OCI-LY3 (cell line): ENCODE data around the gene BHLHA15.

Experiments
- H2AFZ ChIP-seq: fragments of 200-600, 300-600 bp; shearing (Covaris generic); 2 replicates; pipeline ENCODE4 v1.6.0; 2014; ENCODE audit warnings: antibody characterized with exemption, low read depth, low read length
- H3K27ac ChIP-seq: fragments of 200-600, 300-600 bp; sonication (generic); 2 replicates; pipeline ENCODE4 v1.5.1; 2014; ENCODE audit warnings: mild to moderate bottlenecking, low read length, moderate library complexity, mixed read lengths
- H3K27me3 ChIP-seq: fragments of 200-600, 300-600 bp; sonication (generic); 2 replicates; pipeline ENCODE4 v1.6.1; 2014; ENCODE audit warnings: low read depth, low read length, mixed read lengths
- H3K36me3 ChIP-seq: fragments of 200-600, 300-600 bp; sonication (generic); replicated peaks from 2 replicates; pipeline ENCODE3; 2014; ENCODE audit warnings: low read depth, low read length, mixed read lengths
- H3K4me1 ChIP-seq: fragments of 300-600, 200-600 bp; sonication (generic); 2 replicates; pipeline ENCODE4 v1.6.1; 2014; ENCODE audit warnings: low read length, mixed read lengths
- H3K4me2 ChIP-seq: fragments of 200-600, 300-600 bp; sonication (generic); 2 replicates; pipeline ENCODE4 v1.6.1; 2014; ENCODE audit warnings: low read length, mixed read lengths
- H3K4me3 ChIP-seq: fragments of 300-600, 200-600 bp; sonication (generic); 2 replicates; pipeline ENCODE4 v1.5.1; 2014; ENCODE audit warnings: antibody characterized with exemption, mild to moderate bottlenecking, low read length, moderate library complexity
- H3K79me2 ChIP-seq: fragments of 300-600, 200-600 bp; shearing (Covaris generic); 2 replicates; pipeline ENCODE4 v1.6.1; 2014; ENCODE audit warnings: mild to moderate bottlenecking, low read length, mixed read lengths
- H3K9ac ChIP-seq: fragments of 300-600, 200-600 bp; shearing (Covaris generic); 2 replicates; pipeline ENCODE4 v1.6.0; 2014; ENCODE audit warnings: mild to moderate bottlenecking, low read length, moderate library complexity
- H3K9me3 ChIP-seq: fragments of 200-600, 300-600 bp; shearing (Covaris generic); 2 replicates; pipeline ENCODE4 v1.6.1; 2014; ENCODE audit warnings: low read length, mixed read lengths; ENCODE audit not compliant: insufficient read depth
- H4K20me1 ChIP-seq: fragments of 200-600, 300-600 bp; sonication (generic); 2 replicates; pipeline ENCODE4 v1.6.1; 2016; ENCODE audit warnings: low read length, mixed read lengths; ENCODE audit not compliant: insufficient read depth
- CTCF ChIP-seq: fragments of 200-600, 300-600 bp; sonication (generic); IDR thresholded peaks from 2 replicates; pipeline ENCODE4 v1.5.1; 2014; ENCODE audit warnings: antibody characterized with exemption, low read length, low read depth
- EZH2phosphoT487 ChIP-seq: fragments of 200-600 bp; shearing (Covaris generic); IDR thresholded peaks from 2 replicates; pipeline ENCODE4 v1.6.1; 2018; ENCODE audit warnings: antibody characterized with exemption, mixed run types, low read depth

Gene BHLHA15

DNA sequence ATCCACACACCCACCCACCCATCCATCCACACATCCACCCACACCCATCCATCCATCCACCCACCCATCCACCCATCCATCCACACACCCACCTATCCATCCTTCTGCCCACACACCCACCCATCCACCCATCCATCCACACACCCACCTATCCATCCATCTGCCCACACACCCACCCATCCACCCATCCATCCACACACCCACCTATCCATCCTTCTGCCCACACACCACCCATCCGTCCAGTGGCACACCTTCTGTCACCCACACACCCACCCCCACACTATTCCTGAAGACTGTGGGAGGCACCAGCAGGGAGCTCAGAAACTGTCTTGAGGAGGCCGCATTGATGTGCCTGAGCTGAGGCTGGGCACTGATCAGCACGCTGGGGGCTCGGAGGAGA is 31.7 kb downstream of the BHLHA15 start:
- Histone ChIP-seq H3K4me1 (no peaks in the 10 kb centered on the region), H3K27ac (no peak overlapping the region), H3K9ac (no peak overlapping the region), H3K4me2 (no peak overlapping the region), H2AFZ (no peak overlapping the region), H3K9me3 (no peaks in the 10 kb centered on the region), H3K79me2 (no peaks in the 10 kb centered on the region), H4K20me1 (no peaks in the 10 kb centered on the region), H3K36me3 (no peaks in the 10 kb centered on the region), H3K4me3 (no peak overlapping the region), H3K27me3 (no peaks in the 10 kb centered on the region)
- TF ChIP-seq CTCF, result no peak
- no peak for TF ChIP-seq EZH2phosphoT487

GRCh38 chr7:98244871-98245270 is 33.6 kb downstream of the BHLHA15 start:
- H3K9ac ChIP-seq, result no peak overlapping the region
- H3K4me3 ChIP-seq, result no peak overlapping the region
- no peaks in the 10 kb centered on the region for H4K20me1 ChIP-seq
- peaks cover 6% of the 10 kb centered on the region; the same call in 1 of the 2 replicates for H3K4me1 ChIP-seq
- no peak overlapping the region for H2AFZ ChIP-seq
- TF ChIP-seq CTCF (no peak), EZH2phosphoT487 (no peak)
- H3K36me3 ChIP-seq, result no peaks in the 10 kb centered on the region
- no peak overlapping the region for H3K4me2 ChIP-seq
- H3K79me2 ChIP-seq, result no peaks in the 10 kb centered on the region
- H3K27ac ChIP-seq, result no peak overlapping the region
- no peaks in the 10 kb centered on the region for H3K9me3 ChIP-seq
- no peaks in the 10 kb centered on the region for H3K27me3 ChIP-seq

DNA sequence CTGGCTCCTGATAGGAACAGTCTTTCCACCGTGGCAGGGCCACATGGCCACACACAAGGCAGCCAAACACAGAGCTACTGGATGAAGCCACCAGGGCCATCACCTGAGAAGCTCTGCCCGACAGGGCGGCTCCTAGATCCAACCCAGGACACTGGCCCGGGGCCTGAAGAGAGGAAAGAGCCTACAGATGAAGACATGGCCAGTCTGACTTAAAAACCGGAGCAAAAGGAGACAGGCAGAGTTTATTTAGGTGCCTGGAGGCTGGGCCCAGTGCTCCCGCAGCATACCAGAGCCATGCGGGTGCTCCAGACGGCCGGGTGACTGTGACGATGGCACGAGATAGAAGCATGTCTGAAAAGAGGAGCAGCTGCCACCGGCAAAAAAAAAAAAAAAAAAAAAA is 36.9 kb downstream of the BHLHA15 start:
- Histone ChIP-seq H3K9ac (no peak overlapping the region), H3K9me3 (no peaks in the 10 kb centered on the region), H4K20me1 (no peaks in the 10 kb centered on the region), H3K79me2 (peaks cover 7% of the 10 kb centered on the region), H3K27me3 (no peaks in the 10 kb centered on the region), H2AFZ (no peak overlapping the region), H3K4me3 (no peak overlapping the region), H3K4me2 (no peak overlapping the region), H3K36me3 (no peaks in the 10 kb centered on the region), H3K27ac (no peak overlapping the region), H3K4me1 (peaks cover 19% of the 10 kb centered on the region)
- TF ChIP-seq CTCF (no peak), EZH2phosphoT487 (no peak)

DNA sequence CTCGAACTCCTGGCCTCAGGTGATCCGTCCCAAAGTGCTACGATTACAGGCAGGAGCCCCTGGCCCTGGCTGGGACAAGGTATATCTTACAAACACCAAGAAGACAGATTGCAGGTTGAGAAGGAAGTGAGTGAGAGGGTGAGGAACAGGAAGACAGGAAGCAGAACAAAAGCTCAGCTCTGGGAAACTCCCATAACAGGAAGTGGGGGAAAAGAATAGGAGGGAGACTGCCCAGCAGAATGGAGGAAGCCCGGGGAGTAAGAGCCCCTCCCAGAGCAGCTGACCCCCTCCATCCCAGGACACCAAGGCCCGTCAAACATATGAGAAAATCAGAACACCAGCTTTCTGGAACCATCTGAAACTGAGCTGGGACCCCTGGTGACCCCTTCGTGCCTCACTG is 37.9 kb downstream of the BHLHA15 start:
- H4K20me1 ChIP-seq, result no peaks in the 10 kb centered on the region
- no peak overlapping the region for H3K4me3 ChIP-seq
- no peaks in the 10 kb centered on the region for H3K36me3 ChIP-seq
- TF ChIP-seq CTCF (no peak), EZH2phosphoT487 (no peak)
- no peak overlapping the region for H3K9ac ChIP-seq
- H3K4me2 ChIP-seq, result peak overlapping the region; percentile 5; the same call in 1 of the 2 replicates
- no peak overlapping the region for H3K27ac ChIP-seq
- H3K9me3 ChIP-seq, result no peaks in the 10 kb centered on the region
- no peaks in the 10 kb centered on the region for H3K27me3 ChIP-seq
- H3K79me2 ChIP-seq, result peaks cover 7% of the 10 kb centered on the region
- H3K4me1 ChIP-seq, result peaks cover 19% of the 10 kb centered on the region
- no peak overlapping the region for H2AFZ ChIP-seq
